GM12891 (cell line): ENCODE data around the gene TP73.

Experiments
- POLR2AphosphoS5 ChIP-seq: IDR thresholded peaks from 2 replicates; pipeline ENCODE4 v1.6.1; 2011; ENCODE audit warnings: low read depth, low read length, control low read depth
- TAF1 ChIP-seq: IDR thresholded peaks from 2 replicates; pipeline ENCODE4 v1.6.1; 2011; ENCODE audit warnings: low read depth, low read length, control low read depth

- TF ChIP-seq TAF1 (no peak), POLR2AphosphoS5 (no peak)
Observed at GRCh38 chr1:3670823-3671265, 18.5 kb downstream of the TP73 start.
